ENCODE data around the gene ADA. TPM values are rescaled to one million over a fixed set of nuclear protein-coding genes. Genes with fewer than 3 reads are reported as not detected.

ADA gene
- total RNA-seq, 2 experiments from 2014 or later = 67.0 to 142 TPM

DNA sequence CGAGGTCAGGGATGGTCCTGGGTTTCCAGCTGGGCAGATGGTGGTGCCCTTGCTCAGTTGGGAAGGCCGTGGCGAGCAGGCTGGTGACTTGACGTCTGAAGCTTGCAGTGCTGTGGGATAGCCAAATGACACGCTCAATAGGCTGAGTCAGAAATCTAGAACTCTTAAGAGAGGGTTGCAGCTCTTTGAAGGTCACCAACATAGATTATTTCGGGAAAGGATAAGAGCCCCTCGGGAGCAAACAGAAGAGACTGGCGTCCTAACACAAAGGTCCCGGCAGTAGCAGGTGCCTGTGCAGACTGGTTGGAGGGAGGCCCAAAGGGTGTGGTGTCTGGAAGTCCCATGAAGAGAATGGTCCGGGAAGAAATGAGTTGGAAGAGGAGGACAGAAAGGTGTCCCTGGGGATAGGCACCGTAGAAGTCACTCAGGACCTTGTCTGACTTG is 50.7 kb downstream of the ADA start:
- Histone ChIP-seq H3K9me2 (ENCODE audit: insufficient read depth, low read length) (no peaks in the 10 kb centered on the region), H3K9me3 (ENCODE audit: low read length) (no peaks in the 10 kb centered on the region; the same call in 1 of the 2 replicates), H3K4me3 (ENCODE audit: low read depth, low read length, poor library complexity, severe bottlenecking) (no peak overlapping the region), H3K79me2 (ENCODE audit: insufficient read depth, low read depth, low read length) (peaks cover 42% of the 10 kb centered on the region; the same call in 1 of the 2 replicates), H3K36me3 (ENCODE audit: insufficient read depth, low read length) (peaks cover 86% of the 10 kb centered on the region), H3K4me1 (ENCODE audit: insufficient read depth, low read length, poor library complexity, severe bottlenecking) (peaks cover 48% of the 10 kb centered on the region), H3K4me2 (ENCODE audit: low read length) (peak overlapping the region; percentile 39; the same call in 1 of the 2 replicates), H2AFZ (ENCODE audit: low read length) (no peak overlapping the region), H4K20me1 (ENCODE audit: insufficient read depth, low read length) (no peaks in the 10 kb centered on the region), H3K27ac (ENCODE audit: low read depth, low read length, poor library complexity, severe bottlenecking) (no peak overlapping the region)
- ChIA-PET CTCF (ENCODE audit: unreplicated experiment) (no interaction called here), POLR2A (no interaction called here)
- BruUV-seq (replicated peaks) = no TSS peak
- DNase-seq (ENCODE audit: low spot score) = no peak
- intact Hi-C loops (cut with micrococcal nuclease; ENCODE audit: unreplicated experiment) = no loop called here
- TF ChIP-seq, protein P1, sequence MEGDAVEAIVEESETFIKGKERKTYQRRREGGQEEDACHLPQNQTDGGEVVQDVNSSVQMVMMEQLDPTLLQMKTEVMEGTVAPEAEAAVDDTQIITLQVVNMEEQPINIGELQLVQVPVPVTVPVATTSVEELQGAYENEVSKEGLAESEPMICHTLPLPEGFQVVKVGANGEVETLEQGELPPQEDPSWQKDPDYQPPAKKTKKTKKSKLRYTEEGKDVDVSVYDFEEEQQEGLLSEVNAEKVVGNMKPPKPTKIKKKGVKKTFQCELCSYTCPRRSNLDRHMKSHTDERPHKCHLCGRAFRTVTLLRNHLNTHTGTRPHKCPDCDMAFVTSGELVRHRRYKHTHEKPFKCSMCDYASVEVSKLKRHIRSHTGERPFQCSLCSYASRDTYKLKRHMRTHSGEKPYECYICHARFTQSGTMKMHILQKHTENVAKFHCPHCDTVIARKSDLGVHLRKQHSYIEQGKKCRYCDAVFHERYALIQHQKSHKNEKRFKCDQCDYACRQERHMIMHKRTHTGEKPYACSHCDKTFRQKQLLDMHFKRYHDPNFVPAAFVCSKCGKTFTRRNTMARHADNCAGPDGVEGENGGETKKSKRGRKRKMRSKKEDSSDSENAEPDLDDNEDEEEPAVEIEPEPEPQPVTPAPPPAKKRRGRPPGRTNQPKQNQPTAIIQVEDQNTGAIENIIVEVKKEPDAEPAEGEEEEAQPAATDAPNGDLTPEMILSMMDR (conservative IDR thresholded peaks at IDR 0.05; ENCODE audit: low read length) = no peak
- TF ChIP-seq EZH2phosphoT487 (IDR thresholded peaks at IDR 0.05; ENCODE audit: borderline replicate concordance, low read depth, low read length) = no peak

DNA sequence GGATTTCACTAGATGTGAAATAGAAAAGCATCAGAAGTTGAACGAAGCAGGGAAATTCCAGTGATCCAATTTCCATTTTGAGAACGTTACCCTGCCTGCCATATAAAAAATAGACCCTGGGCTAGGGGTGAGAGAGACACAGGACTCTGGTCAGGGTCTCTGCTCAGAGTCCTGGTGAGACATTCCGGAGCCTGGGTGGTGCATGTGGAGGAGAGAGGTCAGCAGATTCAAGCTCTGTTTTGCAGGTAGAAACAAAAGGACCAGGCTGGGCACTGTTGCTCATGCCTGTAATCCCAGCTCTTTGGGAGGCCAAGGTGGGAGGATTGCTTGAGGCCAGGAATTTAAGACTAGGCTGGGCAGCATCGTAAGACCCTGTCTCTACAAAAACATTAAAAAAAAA is 51.2 kb downstream of the ADA start:
- no peaks in the 10 kb centered on the region for H3K9me2 ChIP-seq (ENCODE audit: insufficient read depth, low read length)
- BruUV-seq (replicated peaks) = no TSS peak
- H3K4me2 ChIP-seq (ENCODE audit: low read length) = peak overlapping the region; percentile 13; the same call in 1 of the 2 replicates
- ChIA-PET POLR2A (no interaction called here), CTCF (ENCODE audit: unreplicated experiment) (no interaction called here)
- peaks cover 83% of the 10 kb centered on the region for H3K36me3 ChIP-seq (ENCODE audit: insufficient read depth, low read length)
- no peak for TF ChIP-seq EZH2phosphoT487 (IDR thresholded peaks at IDR 0.05; ENCODE audit: borderline replicate concordance, low read depth, low read length)
- TF ChIP-seq, protein P1 (conservative IDR thresholded peaks at IDR 0.05; ENCODE audit: low read length) = no peak
- H3K79me2 ChIP-seq (ENCODE audit: insufficient read depth, low read depth, low read length) = peaks cover 42% of the 10 kb centered on the region; the same call in 1 of the 2 replicates
- peaks cover 51% of the 10 kb centered on the region for H3K4me1 ChIP-seq (ENCODE audit: insufficient read depth, low read length, poor library complexity, severe bottlenecking)
- no peak overlapping the region for H2AFZ ChIP-seq (ENCODE audit: low read length)
- no peaks in the 10 kb centered on the region for H3K9me3 ChIP-seq (ENCODE audit: low read length)
- no peak overlapping the region for H3K27ac ChIP-seq (ENCODE audit: low read depth, low read length, poor library complexity, severe bottlenecking)
- no peaks in the 10 kb centered on the region for H4K20me1 ChIP-seq (ENCODE audit: insufficient read depth, low read length)
- intact Hi-C loops (cut with micrococcal nuclease; ENCODE audit: unreplicated experiment) = no loop called here
- no peak for DNase-seq (ENCODE audit: low spot score)
- no peak overlapping the region for H3K4me3 ChIP-seq (ENCODE audit: low read depth, low read length, poor library complexity, severe bottlenecking)

DNA sequence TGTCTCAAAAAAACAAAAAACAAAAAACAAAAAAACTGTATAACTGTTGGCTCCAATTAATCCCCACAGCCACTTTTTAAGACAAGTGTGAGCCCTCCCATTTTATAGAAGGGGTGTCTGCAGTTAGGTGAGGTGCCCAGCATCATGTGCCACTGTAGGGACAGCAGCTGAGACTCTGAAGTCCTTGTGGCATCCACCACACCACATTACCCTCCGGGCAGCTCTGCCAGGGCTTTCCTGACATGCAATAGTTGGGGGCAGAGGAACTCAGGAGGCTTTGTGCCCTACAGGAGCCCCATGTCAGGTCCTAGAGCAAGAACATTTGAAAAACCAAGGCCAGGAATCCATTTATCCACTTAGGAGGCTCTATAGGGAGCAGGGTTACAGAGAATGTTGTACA is 51.8 kb downstream of the ADA start:
- Histone ChIP-seq H2AFZ (ENCODE audit: low read length) (no peak overlapping the region), H3K9me3 (ENCODE audit: low read length) (no peaks in the 10 kb centered on the region), H3K79me2 (ENCODE audit: insufficient read depth, low read depth, low read length) (peaks cover 41% of the 10 kb centered on the region; the same call in 1 of the 2 replicates), H4K20me1 (ENCODE audit: insufficient read depth, low read length) (no peaks in the 10 kb centered on the region), H3K4me1 (ENCODE audit: insufficient read depth, low read length, poor library complexity, severe bottlenecking) (peaks cover 56% of the 10 kb centered on the region), H3K9me2 (ENCODE audit: insufficient read depth, low read length) (no peaks in the 10 kb centered on the region), H3K27ac (ENCODE audit: low read depth, low read length, poor library complexity, severe bottlenecking) (no peak overlapping the region), H3K4me2 (ENCODE audit: low read length) (no peak overlapping the region), H3K4me3 (ENCODE audit: low read depth, low read length, poor library complexity, severe bottlenecking) (no peak overlapping the region), H3K36me3 (ENCODE audit: insufficient read depth, low read length) (peaks cover 83% of the 10 kb centered on the region)
- intact Hi-C loops (cut with micrococcal nuclease; ENCODE audit: unreplicated experiment) = no loop called here
- no TSS peak for BruUV-seq (replicated peaks)
- POLR2A ChIA-PET = interaction anchor here (1.5 kb wide), 1 partner anchor 13 kb away, joined by 12 read pairs; no protein-coding TSS in a partner anchor
- CTCF ChIA-PET (ENCODE audit: unreplicated experiment) = interaction anchor here (1.0 kb wide), 1 partner anchor 9 kb away, joined by 3 read pairs; no protein-coding TSS in a partner anchor
- DNase-seq (ENCODE audit: low spot score) = no peak
- TF ChIP-seq, protein P1 (conservative IDR thresholded peaks at IDR 0.05; ENCODE audit: low read length) = no peak
- no peak for TF ChIP-seq EZH2phosphoT487 (IDR thresholded peaks at IDR 0.05; ENCODE audit: borderline replicate concordance, low read depth, low read length)

Data from OCI-LY7 (cell line).